ENCODE measurements around the gene LRRC17. TPM values are rescaled to one million over a fixed set of nuclear protein-coding genes. Genes with fewer than 3 reads are reported as not detected.

Gene LRRC17
- total RNA-seq: 0.20 and 2.0 TPM in 2 replicates

GRCh38 chr7:102912742-102913141 is at the start of gene LRRC17:
LRRC17 (plus strand) TSS chr7:102913000; CDS start chr7:102933914, 20,914 bp downstream.
- DNase-seq (ENCODE audit: low read depth in 2 of 2): peak; percentile 51 to 81

- no peak for DNase-seq (ENCODE audit: low read depth in 2 of 2)
Measured at GRCh38 chr7:102864958-102865357, 47.8 kb upstream of the LRRC17 start.

GRCh38 chr7:102866535-102867215 is 46.1 kb upstream of the LRRC17 start:
- DNase-seq (ENCODE audit: low read depth in 2 of 2): no peak

GRCh38 chr7:102869195-102869594 is 43.6 kb upstream of the LRRC17 start:
- no peak for DNase-seq (ENCODE audit: low read depth in 2 of 2)

GRCh38 chr7:102872460-102872859 is 40.3 kb upstream of the LRRC17 start:
- peak; percentile 73 to 99 for DNase-seq (ENCODE audit: low read depth in 2 of 2)

GRCh38 chr7:102873470-102874165 is 39.2 kb upstream of the LRRC17 start:
- peak in 1 of 2 donors; percentile 5 for DNase-seq (ENCODE audit: low read depth in 2 of 2)

- peak; percentile 68 to 98 for DNase-seq (ENCODE audit: low read depth in 2 of 2)
Measured at GRCh38 chr7:102874166-102874829, 38.5 kb upstream of the LRRC17 start.

GRCh38 chr7:102874966-102875365 is 37.8 kb upstream of the LRRC17 start:
- peak in 1 of 2 donors; percentile 24 for DNase-seq (ENCODE audit: low read depth in 2 of 2)

GRCh38 chr7:102875700-102876295 is 37.0 kb upstream of the LRRC17 start:
- DNase-seq (ENCODE audit: low read depth in 2 of 2): peak; percentile 28 to 99

GRCh38 chr7:102883098-102883860 is 29.5 kb upstream of the LRRC17 start:
- DNase-seq (ENCODE audit: low read depth in 2 of 2): peak in 1 of 2 donors; percentile 67

- peak in 1 of 2 donors; percentile 50 for DNase-seq (ENCODE audit: low read depth in 2 of 2)
Measured at GRCh38 chr7:102888561-102889233, 24.1 kb upstream of the LRRC17 start.

GRCh38 chr7:102889851-102890250 is 22.9 kb upstream of the LRRC17 start:
- DNase-seq (ENCODE audit: low read depth in 2 of 2): peak in 1 of 2 donors; percentile 17

GRCh38 chr7:102890292-102890970 is 22.4 kb upstream of the LRRC17 start:
- DNase-seq (ENCODE audit: low read depth in 2 of 2): peak in 1 of 2 donors; percentile 66

GRCh38 chr7:102890971-102891692 is 21.7 kb upstream of the LRRC17 start:
- DNase-seq (ENCODE audit: low read depth in 2 of 2): no peak

- DNase-seq (ENCODE audit: low read depth in 2 of 2): peak; percentile 86 to 91
Measured at GRCh38 chr7:102891693-102892261, 21.0 kb upstream of the LRRC17 start.

- DNase-seq (ENCODE audit: low read depth in 2 of 2): peak; percentile 54 to 64
Measured at GRCh38 chr7:102892631-102893278, 20.0 kb upstream of the LRRC17 start.

GRCh38 chr7:102895602-102896001 is 17.2 kb upstream of the LRRC17 start:
- peak in 1 of 2 donors; percentile 89 for DNase-seq (ENCODE audit: low read depth in 2 of 2)

- no peak for DNase-seq (ENCODE audit: low read depth in 2 of 2)
Measured at GRCh38 chr7:102896585-102896984, 16.2 kb upstream of the LRRC17 start.
